Liver (tissue), 9 donors: ENCODE data around the gene UBFD1. TPM values are rescaled to one million over a fixed set of nuclear protein-coding genes. Genes with fewer than 3 reads are reported as not detected.

Experiments
- DNase-seq: peaks from one replicate; pipeline ENCODE4 v3.0.0-alpha.2; 2017; ENCODE audit warnings: low spot score
- H3K27ac ChIP-seq, 2 donors: one replicate each; pipeline ENCODE4 v1.7.0; 2013; ENCODE audit warnings: inconsistent platforms in 2 of 2, low read length in 2 of 2, control low read depth in 1 of 2, low read depth in 1 of 2, mild to moderate bottlenecking in 1 of 2
- H3K27me3 ChIP-seq, 4 donors: one replicate each; pipeline versions ENCODE4 v1.6.1 to v1.7.0; 2013; ENCODE audit warnings: low read length in 3 of 4, inconsistent platforms in 1 of 4, mild to moderate bottlenecking in 1 of 4, moderate library complexity in 1 of 4; ENCODE audit not compliant: control insufficient read depth in 4 of 4, insufficient read depth in 4 of 4
- H3K36me3 ChIP-seq, 4 donors: one replicate each; pipeline versions ENCODE4 v1.6.1 to v1.7.0; 2013; ENCODE audit warnings: low read length in 3 of 4, mild to moderate bottlenecking in 3 of 4, low read depth in 1 of 4, moderate library complexity in 1 of 4; ENCODE audit not compliant: control insufficient read depth in 4 of 4, insufficient read depth in 3 of 4
- H3K4me1 ChIP-seq, 4 donors: one replicate each; pipeline versions ENCODE4 v1.6.1 to v1.7.0; 2013; ENCODE audit warnings: low read length in 3 of 4, mild to moderate bottlenecking in 3 of 4, moderate library complexity in 1 of 4; ENCODE audit not compliant: control insufficient read depth in 4 of 4, insufficient read depth in 4 of 4
- H3K4me3 ChIP-seq, 3 donors: one replicate each; pipeline versions ENCODE4 v1.6.1 to v1.7.0; 2013; ENCODE audit warnings: low read length in 3 of 3, control low read depth in 1 of 3, low read depth in 1 of 3, mild to moderate bottlenecking in 1 of 3
- H3K9ac ChIP-seq, 2 donors: one replicate each; pipeline ENCODE4 v1.7.0; 2013; ENCODE audit warnings: low read length in 2 of 2, mild to moderate bottlenecking in 2 of 2, moderate library complexity in 2 of 2, control low read depth in 1 of 2, low read depth in 1 of 2
- H3K9me3 ChIP-seq, 4 donors: one replicate each; pipeline versions ENCODE4 v1.6.1 to v1.7.0; 2013; ENCODE audit warnings: low read length in 3 of 4; ENCODE audit not compliant: control insufficient read depth in 4 of 4
- EGR1 ChIP-seq, 2 donors: IDR thresholded peaks; 2 replicates each; pipeline ENCODE4 v1.6.1; 2016 to 2018; ENCODE audit warnings: antibody characterized with exemption in 2 of 2, low read depth in 2 of 2
- FOXA1 ChIP-seq: IDR thresholded peaks from 2 replicates; pipeline ENCODE4 v1.6.1; 2016; ENCODE audit warnings: antibody characterized with exemption
- FOXA2 ChIP-seq: IDR thresholded peaks from 2 replicates; pipeline ENCODE4 v1.6.1; 2016; ENCODE audit warnings: antibody characterized with exemption
- GABPA ChIP-seq, 2 donors: IDR thresholded peaks in 1 of 2; conservative IDR thresholded peaks in 1 of 2; 2 replicates each; pipeline ENCODE4 v1.6.1; 2016; ENCODE audit warnings: antibody characterized with exemption in 2 of 2, mild to moderate bottlenecking in 1 of 2, moderate library complexity in 1 of 2
- HNF4A ChIP-seq, 2 donors: conservative IDR thresholded peaks; 2 replicates each; pipeline ENCODE4 v1.6.1; 2016; ENCODE audit warnings: antibody characterized with exemption in 2 of 2, mild to moderate bottlenecking in 2 of 2
- HNF4G ChIP-seq: IDR thresholded peaks from 2 replicates; pipeline ENCODE4 v1.6.1; 2016; ENCODE audit warnings: antibody characterized with exemption
- JUND ChIP-seq, 2 donors: IDR thresholded peaks; 2 replicates each; pipeline ENCODE4 v1.6.1; 2016; ENCODE audit warnings: antibody characterized with exemption in 2 of 2
- MAX ChIP-seq: IDR thresholded peaks from 2 replicates; pipeline ENCODE4 v1.6.1; 2016; ENCODE audit warnings: antibody characterized with exemption
- NR2F2 ChIP-seq: IDR thresholded peaks from 2 replicates; pipeline ENCODE4 v1.6.1; 2016; ENCODE audit warnings: antibody characterized with exemption
- RAD21 ChIP-seq, 2 donors: IDR thresholded peaks; 2 replicates each; pipeline ENCODE4 v1.6.1; 2016; ENCODE audit warnings: antibody characterized with exemption in 2 of 2, mild to moderate bottlenecking in 2 of 2
- REST ChIP-seq: IDR thresholded peaks from 2 replicates; pipeline ENCODE4 v1.6.1; 2016; ENCODE audit warnings: antibody characterized with exemption, mild to moderate bottlenecking
- RXRA ChIP-seq, 2 donors: IDR thresholded peaks; 2 replicates each; pipeline ENCODE4 v1.6.1; 2017 to 2018; ENCODE audit warnings: antibody characterized with exemption in 2 of 2, mild to moderate bottlenecking in 1 of 2
- SP1 ChIP-seq: IDR thresholded peaks from 2 replicates; pipeline ENCODE4 v1.6.1; 2018; ENCODE audit warnings: antibody characterized with exemption, mild to moderate bottlenecking
- TAF1 ChIP-seq: conservative IDR thresholded peaks from 2 replicates; pipeline ENCODE4 v1.6.1; 2016; ENCODE audit warnings: antibody characterized with exemption, mild to moderate bottlenecking
- YY1 ChIP-seq: IDR thresholded peaks from 2 replicates; pipeline ENCODE4 v1.6.1; 2016; ENCODE audit warnings: antibody characterized with exemption, mild to moderate bottlenecking
- ZBTB33 ChIP-seq: IDR thresholded peaks from 2 replicates; pipeline ENCODE4 v1.6.1; 2016; ENCODE audit warnings: antibody characterized with exemption
- WGBS: extraction: QIAGEN DNeasy Blood & Tissue Kit; methylation state at CpG from one replicate; pipeline ENCODE4 v1.1.7; 2013; 5-methylcytosine and 5-hydroxymethylcytosine counted together
- polyA plus RNA-seq, 2 donors: library from polyadenylated mRNA; stranded (reverse) in 1 of 2; unstranded in 1 of 2; fragments of 200-250 nt in 1 of 2; fragments of >200 nt in 1 of 2; fragmentation: Nextera tagmentation in 1 of 2; extraction: Ambion mirVana in 1 of 2; gene quantifications; one replicate each; pipeline versions ENCODE4 v1.2.1 to v1.2.3, GENCODE V29; 2013 to 2015
- total RNA-seq, 2 donors: library from RNA; depleted of rRNA; stranded (reverse); fragments of >200 nt; gene quantifications; one replicate each; pipeline ENCODE4 v1.2.3, GENCODE V29; 2014
- TF ChIP-seq, protein P1 (sequence below): fragments of 150-350 bp; IDR thresholded peaks from 2 replicates; pipeline ENCODE4 v1.5.1; 2017; ENCODE audit warnings: improper control_type of control experiment, low read depth, low read length; ENCODE audit not compliant: missing input control
- TF ChIP-seq, protein P2 (sequence below): IDR thresholded peaks from 2 replicates; pipeline ENCODE4 v1.6.1; 2016; ENCODE audit warnings: antibody characterized with exemption
- donor health status: healthy.
- donor health status: healthy.
- donor health status: healthy.
- donor health status: healthy.
- donor health status: healthy.

UBFD1 gene
- total and polyA plus RNA-seq, 4 donors: 9.2 to 42.4 (median 25.6) TPM

DNA sequence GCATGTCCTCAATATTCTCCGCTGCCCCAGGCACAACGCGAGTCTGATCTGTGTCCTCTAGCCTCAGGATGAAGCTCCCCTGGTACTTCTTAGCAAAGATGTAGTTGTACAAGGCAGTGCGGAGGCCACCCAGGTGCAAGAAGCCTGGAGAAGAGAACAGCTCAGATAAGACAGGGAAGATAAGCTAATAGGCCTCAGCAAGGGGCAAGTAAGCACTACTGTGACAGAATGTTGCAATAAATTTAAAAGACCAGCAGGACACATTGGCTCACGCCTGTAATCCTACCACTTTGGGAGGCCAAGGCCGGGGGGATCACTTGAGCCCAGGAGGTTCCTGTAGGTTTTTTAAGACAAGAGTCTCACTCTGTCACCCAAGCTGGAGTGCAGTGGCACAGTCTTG lies 5.4 kb upstream of the UBFD1 start:
- Histone ChIP-seq H3K4me1 (peaks cover 0 to 12% (median 6%) of the 10 kb centered on the region in 4 donors), H3K36me3 (peaks cover 6 to 38% (median 33%) of the 10 kb centered on the region in 4 donors), H3K9ac (no peak overlapping the region), H3K9me3 (no peaks in the 10 kb centered on the region), H3K27me3 (no peaks in the 10 kb centered on the region), H3K27ac (no peak overlapping the region), H3K4me3 (no peak overlapping the region)
- 88% methylated on average over 6 of the region's 6 CpGs for WGBS
- TF ChIP-seq GABPA (IDR thresholded peaks at IDR 0.05 in 1 of 2, conservative IDR thresholded peaks at IDR 0.05 in 1 of 2) (no peak), EGR1 (IDR thresholded peaks at IDR 0.05; ENCODE audit: low read depth in 2 of 2) (no peak), MAX (no peak), JUND (IDR thresholded peaks at IDR 0.05) (no peak), RAD21 (IDR thresholded peaks at IDR 0.05) (no peak), FOXA2 (no peak), SP1 (no peak), RXRA (IDR thresholded peaks at IDR 0.05) (no peak), TAF1 (no peak), NR2F2 (no peak)
- TF ChIP-seq, protein P1, sequence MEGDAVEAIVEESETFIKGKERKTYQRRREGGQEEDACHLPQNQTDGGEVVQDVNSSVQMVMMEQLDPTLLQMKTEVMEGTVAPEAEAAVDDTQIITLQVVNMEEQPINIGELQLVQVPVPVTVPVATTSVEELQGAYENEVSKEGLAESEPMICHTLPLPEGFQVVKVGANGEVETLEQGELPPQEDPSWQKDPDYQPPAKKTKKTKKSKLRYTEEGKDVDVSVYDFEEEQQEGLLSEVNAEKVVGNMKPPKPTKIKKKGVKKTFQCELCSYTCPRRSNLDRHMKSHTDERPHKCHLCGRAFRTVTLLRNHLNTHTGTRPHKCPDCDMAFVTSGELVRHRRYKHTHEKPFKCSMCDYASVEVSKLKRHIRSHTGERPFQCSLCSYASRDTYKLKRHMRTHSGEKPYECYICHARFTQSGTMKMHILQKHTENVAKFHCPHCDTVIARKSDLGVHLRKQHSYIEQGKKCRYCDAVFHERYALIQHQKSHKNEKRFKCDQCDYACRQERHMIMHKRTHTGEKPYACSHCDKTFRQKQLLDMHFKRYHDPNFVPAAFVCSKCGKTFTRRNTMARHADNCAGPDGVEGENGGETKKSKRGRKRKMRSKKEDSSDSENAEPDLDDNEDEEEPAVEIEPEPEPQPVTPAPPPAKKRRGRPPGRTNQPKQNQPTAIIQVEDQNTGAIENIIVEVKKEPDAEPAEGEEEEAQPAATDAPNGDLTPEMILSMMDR: no peak
- no peak for DNase-seq

DNA sequence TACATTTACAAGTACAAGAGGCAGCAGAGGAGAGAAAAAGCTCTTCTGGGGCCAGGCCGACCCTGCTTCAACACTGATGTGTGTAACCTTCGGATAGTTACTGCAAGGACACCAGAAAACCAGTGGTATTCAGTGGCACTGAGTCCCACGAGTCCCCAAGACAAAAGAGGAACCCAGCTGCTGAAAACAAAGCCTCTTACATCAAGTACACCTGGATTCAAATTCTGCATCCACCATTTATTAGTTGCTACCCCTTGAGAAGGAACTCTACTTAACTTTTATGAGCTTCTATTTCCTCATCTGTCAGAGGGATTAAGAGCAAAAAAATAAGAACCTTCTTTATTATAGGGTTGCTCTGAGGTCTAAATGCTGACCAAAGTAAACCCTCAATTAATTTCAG lies 3.0 kb upstream of the UBFD1 start:
- WGBS: 87% methylated on average over 3 of the region's 3 CpGs
- Histone ChIP-seq H3K27ac (no peak overlapping the region), H3K9ac (no peak overlapping the region), H3K4me3 (no peak overlapping the region), H3K9me3 (no peaks in the 10 kb centered on the region), H3K27me3 (no peaks in the 10 kb centered on the region), H3K4me1 (peaks cover 0 to 29% (median 19%) of the 10 kb centered on the region in 4 donors), H3K36me3 (peaks cover 2 to 26% (median 18%) of the 10 kb centered on the region in 4 donors)
- DNase-seq: no peak
- TF ChIP-seq REST (no peak), TAF1 (no peak), NR2F2 (no peak), GABPA (IDR thresholded peaks at IDR 0.05 in 1 of 2, conservative IDR thresholded peaks at IDR 0.05 in 1 of 2) (no peak), FOXA2 (no peak), EGR1 (IDR thresholded peaks at IDR 0.05; ENCODE audit: low read depth in 2 of 2) (no peak), HNF4G (no peak), YY1 (no peak), FOXA1 (no peak), MAX (no peak), HNF4A (conservative IDR thresholded peaks at IDR 0.05) (no peak), ZBTB33 (no peak), JUND (IDR thresholded peaks at IDR 0.05) (no peak)
- TF ChIP-seq, protein P2, sequence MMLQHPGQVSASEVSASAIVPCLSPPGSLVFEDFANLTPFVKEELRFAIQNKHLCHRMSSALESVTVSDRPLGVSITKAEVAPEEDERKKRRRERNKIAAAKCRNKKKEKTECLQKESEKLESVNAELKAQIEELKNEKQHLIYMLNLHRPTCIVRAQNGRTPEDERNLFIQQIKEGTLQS: no peak
- TF ChIP-seq, protein P1: no peak
